IMR-90 (cell line): Measurements from ENCODE around the gene FMNL1.

Source experiments
- NFE2L2 ChIP-seq: fragments of 150-350 bp; IDR thresholded peaks from 2 replicates; pipeline ENCODE4 v1.6.1; 2016; ENCODE audit warnings: low read depth, mild to moderate bottlenecking, low read length
- POLR2A ChIP-seq: IDR thresholded peaks from 2 replicates; pipeline ENCODE4 v1.6.1; 2012; ENCODE audit warnings: mild to moderate bottlenecking, low read depth, low read length
- TF ChIP-seq, protein P1 (sequence below): conservative IDR thresholded peaks from 2 replicates; pipeline ENCODE4 v1.5.1; 2012; ENCODE audit warnings: mild to moderate bottlenecking, low read depth, low read length, improper control_type of control experiment

DNA sequence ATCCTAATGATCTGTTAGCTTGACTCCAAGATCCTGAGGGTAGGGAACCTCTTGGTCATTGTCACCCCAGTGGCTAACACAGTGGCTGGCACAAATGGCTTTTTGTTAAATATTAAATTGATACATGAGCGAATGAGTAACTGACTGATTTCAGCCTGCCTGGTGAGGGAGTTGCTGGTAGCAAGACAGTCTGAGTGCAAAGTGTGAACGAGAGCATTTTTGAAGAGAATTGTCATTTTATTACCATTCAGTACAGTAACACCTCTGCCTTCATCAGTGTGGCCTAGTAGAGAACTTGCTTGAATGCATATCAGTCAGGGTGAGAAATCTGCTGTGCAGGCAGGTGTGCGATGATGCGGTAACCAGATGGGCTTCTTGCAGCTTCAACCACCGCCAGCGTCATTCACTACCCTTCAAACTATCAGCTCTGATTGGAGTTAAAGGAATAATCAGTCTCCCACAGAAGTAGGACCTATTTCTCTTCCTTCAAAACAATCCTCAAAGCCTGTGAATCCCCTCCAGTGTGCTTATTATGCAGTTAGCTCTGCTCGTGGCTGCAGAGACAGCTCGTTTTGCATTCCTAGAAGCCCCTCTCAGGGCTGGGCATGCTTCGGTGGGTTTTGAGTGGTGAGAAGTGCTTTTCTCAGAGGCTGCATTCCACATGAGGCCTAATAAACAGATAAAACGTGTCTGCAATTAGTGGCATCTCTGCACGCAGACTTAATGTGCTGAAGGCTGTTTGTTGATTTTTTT lies 31.0 kb upstream of the FMNL1 start:
- TF ChIP-seq, protein P1, sequence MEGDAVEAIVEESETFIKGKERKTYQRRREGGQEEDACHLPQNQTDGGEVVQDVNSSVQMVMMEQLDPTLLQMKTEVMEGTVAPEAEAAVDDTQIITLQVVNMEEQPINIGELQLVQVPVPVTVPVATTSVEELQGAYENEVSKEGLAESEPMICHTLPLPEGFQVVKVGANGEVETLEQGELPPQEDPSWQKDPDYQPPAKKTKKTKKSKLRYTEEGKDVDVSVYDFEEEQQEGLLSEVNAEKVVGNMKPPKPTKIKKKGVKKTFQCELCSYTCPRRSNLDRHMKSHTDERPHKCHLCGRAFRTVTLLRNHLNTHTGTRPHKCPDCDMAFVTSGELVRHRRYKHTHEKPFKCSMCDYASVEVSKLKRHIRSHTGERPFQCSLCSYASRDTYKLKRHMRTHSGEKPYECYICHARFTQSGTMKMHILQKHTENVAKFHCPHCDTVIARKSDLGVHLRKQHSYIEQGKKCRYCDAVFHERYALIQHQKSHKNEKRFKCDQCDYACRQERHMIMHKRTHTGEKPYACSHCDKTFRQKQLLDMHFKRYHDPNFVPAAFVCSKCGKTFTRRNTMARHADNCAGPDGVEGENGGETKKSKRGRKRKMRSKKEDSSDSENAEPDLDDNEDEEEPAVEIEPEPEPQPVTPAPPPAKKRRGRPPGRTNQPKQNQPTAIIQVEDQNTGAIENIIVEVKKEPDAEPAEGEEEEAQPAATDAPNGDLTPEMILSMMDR: no peak
- TF ChIP-seq NFE2L2 (no peak), POLR2A (no peak)
